Neural cell (in vitro differentiated cells): ENCODE data around the gene C12orf42. TPM values are rescaled to one million over a fixed set of nuclear protein-coding genes. Genes with fewer than 3 reads are reported as not detected.

Experiments used
- H2AFZ ChIP-seq: fragments of 200-600, 300-800 bp; sonication (generic), shearing (Covaris generic); 2 replicates; pipeline ENCODE4 v1.6.0; 2014; ENCODE audit warnings: low read depth, mild to moderate bottlenecking, antibody characterized with exemption, low read length, moderate library complexity
- H3F3A ChIP-seq: fragments of 200-600 bp; shearing (Covaris generic); 2 replicates; pipeline ENCODE4 v1.6.1; 2016; ENCODE audit warnings: mild to moderate bottlenecking, moderate library complexity, mixed read lengths, antibody characterized with exemption, low read length; ENCODE audit not compliant: insufficient read depth, poor library complexity, severe bottlenecking
- H3K27ac ChIP-seq: fragments of 200-600, 300-800 bp; sonication (generic), shearing (Covaris generic); 2 replicates; pipeline ENCODE4 v1.5.1; 2014; ENCODE audit warnings: mild to moderate bottlenecking, low read length, moderate library complexity
- H3K27me3 ChIP-seq: fragments of 300-800, 200-600 bp; sonication (generic), shearing (Covaris generic); 2 replicates; pipeline ENCODE4 v1.6.0; 2014; ENCODE audit warnings: mild to moderate bottlenecking, low read depth, low read length, moderate library complexity; ENCODE audit not compliant: insufficient read depth
- H3K36me3 ChIP-seq: fragments of 300-800, 200-600 bp; sonication (generic), shearing (Covaris generic); 2 replicates; pipeline ENCODE4 v1.5.1; 2014; ENCODE audit warnings: mild to moderate bottlenecking, antibody characterized with exemption, low read length, moderate library complexity; ENCODE audit not compliant: insufficient read depth
- H3K4me2 ChIP-seq: fragments of 300-800, 200-600 bp; sonication (generic), shearing (Covaris generic); 2 replicates; pipeline ENCODE4 v1.6.0; 2014; ENCODE audit warnings: mild to moderate bottlenecking, low read length
- H3K4me3 ChIP-seq: fragments of 300-800, 200-600 bp; sonication (generic), shearing (Covaris generic); 2 replicates; pipeline ENCODE4 v1.5.1; 2014; ENCODE audit warnings: mild to moderate bottlenecking, low read length, moderate library complexity
- H3K79me2 ChIP-seq: fragments of 200-600 bp; shearing (Covaris generic); replicated peaks from 2 replicates; pipeline ENCODE4 v1.6.0; 2014; ENCODE audit warnings: mild to moderate bottlenecking, low read length, moderate library complexity; ENCODE audit not compliant: insufficient read depth
- H3K9ac ChIP-seq: fragments of 300-800, 200-600 bp; sonication (generic), shearing (Covaris generic); 2 replicates; pipeline ENCODE4 v1.6.1; 2016; ENCODE audit warnings: mild to moderate bottlenecking, low read length, mixed read lengths
- H3K9me2 ChIP-seq: fragments of 200-600 bp; shearing (Covaris generic); 2 replicates; pipeline ENCODE4 v1.6.1; 2016; ENCODE audit warnings: mild to moderate bottlenecking, low read length, mixed read lengths; ENCODE audit not compliant: insufficient read depth
- H3K9me3 ChIP-seq: fragments of 200-600, 300-800 bp; sonication (generic), shearing (Covaris generic); 2 replicates; pipeline ENCODE4 v1.6.1; 2016; ENCODE audit warnings: mild to moderate bottlenecking, mixed run types, low read length, moderate library complexity, mixed read lengths
- H4K20me1 ChIP-seq: fragments of 200-600 bp; shearing (Covaris generic); 2 replicates; pipeline ENCODE4 v1.6.1; 2016; ENCODE audit warnings: mild to moderate bottlenecking, mixed run types; ENCODE audit not compliant: insufficient read depth
- EP300 ChIP-seq: fragments of 450-650 bp; conservative IDR thresholded peaks from 2 replicates; pipeline ENCODE4 v1.6.1; 2014; ENCODE audit warnings: antibody characterized with exemption, mild to moderate bottlenecking, moderate library complexity; ENCODE audit not compliant: poor library complexity, severe bottlenecking
- EZH2 ChIP-seq: fragments of 200-600, 300-800 bp; shearing (Covaris generic), sonication (generic); IDR thresholded peaks from 2 replicates; pipeline ENCODE4 v1.6.1; 2014; ENCODE audit warnings: antibody characterized with exemption, low read length, borderline replicate concordance, mild to moderate bottlenecking; ENCODE audit not compliant: insufficient read depth, poor library complexity, severe bottlenecking
- MXI1 ChIP-seq: fragments of 450-650 bp; conservative IDR thresholded peaks from 2 replicates; pipeline ENCODE4 v1.6.1; 2014; ENCODE audit warnings: antibody characterized with exemption, mild to moderate bottlenecking; ENCODE audit not compliant: poor library complexity, severe bottlenecking
- POLR2AphosphoS5 ChIP-seq: IDR thresholded peaks from 2 replicates; pipeline ENCODE4 v1.6.1; 2012
- RAD21 ChIP-seq: fragments of 450-650 bp; conservative IDR thresholded peaks from 2 replicates; pipeline ENCODE4 v1.6.1; 2014; ENCODE audit warnings: antibody characterized with exemption, mild to moderate bottlenecking, moderate library complexity
- SMC3 ChIP-seq: fragments of 450-650 bp; conservative IDR thresholded peaks from 2 replicates; pipeline ENCODE4 v1.6.1; 2014; ENCODE audit warnings: antibody characterized with exemption, mild to moderate bottlenecking, moderate library complexity; ENCODE audit not compliant: poor library complexity
- TAF1 ChIP-seq: IDR thresholded peaks from 2 replicates; pipeline ENCODE4 v1.6.1; 2012; ENCODE audit warnings: low read depth
- polyA plus RNA-seq: library from polyadenylated mRNA; depleted of rRNA; stranded (reverse); fragments of >200 nt; gene quantifications from 2 replicates; pipeline ENCODE4 v1.2.3, GENCODE V29; 2014
- TF ChIP-seq, protein P1 (sequence below): IDR thresholded peaks from 2 replicates; pipeline ENCODE4 v1.6.1; 2012; ENCODE audit warnings: borderline replicate concordance
- TF ChIP-seq, protein P2 (sequence below): fragments of 450-650 bp; IDR thresholded peaks from 2 replicates; pipeline ENCODE4 v1.5.1; 2014; ENCODE audit warnings: antibody characterized with exemption, mild to moderate bottlenecking, moderate library complexity; ENCODE audit not compliant: poor library complexity, severe bottlenecking

The C12orf42 gene
- polyA plus RNA-seq, 1 donor from 2014 or later, result 0.54 TPM

DNA sequence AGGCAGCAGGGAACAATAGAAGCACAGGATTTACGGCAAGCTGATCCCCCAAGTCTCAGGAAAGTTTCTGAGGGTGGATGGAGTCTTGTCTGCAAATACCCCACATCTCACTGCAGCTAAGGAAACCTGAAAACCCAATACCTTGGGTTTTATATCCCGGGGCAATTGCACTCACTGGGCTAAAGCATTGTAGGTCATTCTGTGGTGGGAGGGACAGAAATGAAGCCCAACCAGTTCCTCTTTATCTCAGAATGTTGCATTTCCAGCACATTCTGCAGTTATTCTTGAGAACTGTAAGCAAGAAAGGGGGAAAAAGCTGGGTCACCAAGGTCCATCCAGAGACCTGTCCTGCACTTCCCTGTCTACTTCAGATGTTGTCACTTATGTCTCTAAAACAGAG, 39.8 kb downstream of the C12orf42 start:
- Histone ChIP-seq H3K27ac (no peak overlapping the region), H2AFZ (no peak overlapping the region), H3F3A (no peaks in the 10 kb centered on the region), H4K20me1 (no peaks in the 10 kb centered on the region), H3K9ac (no peak overlapping the region), H3K9me2 (no peaks in the 10 kb centered on the region), H3K4me3 (no peak overlapping the region), H3K4me2 (no peak overlapping the region), H3K36me3 (no peaks in the 10 kb centered on the region), H3K9me3 (no peaks in the 10 kb centered on the region), H3K27me3 (no peaks in the 10 kb centered on the region), H3K79me2 (no peaks in the 10 kb centered on the region)
- no peak for TF ChIP-seq EP300
- TF ChIP-seq, protein P1, sequence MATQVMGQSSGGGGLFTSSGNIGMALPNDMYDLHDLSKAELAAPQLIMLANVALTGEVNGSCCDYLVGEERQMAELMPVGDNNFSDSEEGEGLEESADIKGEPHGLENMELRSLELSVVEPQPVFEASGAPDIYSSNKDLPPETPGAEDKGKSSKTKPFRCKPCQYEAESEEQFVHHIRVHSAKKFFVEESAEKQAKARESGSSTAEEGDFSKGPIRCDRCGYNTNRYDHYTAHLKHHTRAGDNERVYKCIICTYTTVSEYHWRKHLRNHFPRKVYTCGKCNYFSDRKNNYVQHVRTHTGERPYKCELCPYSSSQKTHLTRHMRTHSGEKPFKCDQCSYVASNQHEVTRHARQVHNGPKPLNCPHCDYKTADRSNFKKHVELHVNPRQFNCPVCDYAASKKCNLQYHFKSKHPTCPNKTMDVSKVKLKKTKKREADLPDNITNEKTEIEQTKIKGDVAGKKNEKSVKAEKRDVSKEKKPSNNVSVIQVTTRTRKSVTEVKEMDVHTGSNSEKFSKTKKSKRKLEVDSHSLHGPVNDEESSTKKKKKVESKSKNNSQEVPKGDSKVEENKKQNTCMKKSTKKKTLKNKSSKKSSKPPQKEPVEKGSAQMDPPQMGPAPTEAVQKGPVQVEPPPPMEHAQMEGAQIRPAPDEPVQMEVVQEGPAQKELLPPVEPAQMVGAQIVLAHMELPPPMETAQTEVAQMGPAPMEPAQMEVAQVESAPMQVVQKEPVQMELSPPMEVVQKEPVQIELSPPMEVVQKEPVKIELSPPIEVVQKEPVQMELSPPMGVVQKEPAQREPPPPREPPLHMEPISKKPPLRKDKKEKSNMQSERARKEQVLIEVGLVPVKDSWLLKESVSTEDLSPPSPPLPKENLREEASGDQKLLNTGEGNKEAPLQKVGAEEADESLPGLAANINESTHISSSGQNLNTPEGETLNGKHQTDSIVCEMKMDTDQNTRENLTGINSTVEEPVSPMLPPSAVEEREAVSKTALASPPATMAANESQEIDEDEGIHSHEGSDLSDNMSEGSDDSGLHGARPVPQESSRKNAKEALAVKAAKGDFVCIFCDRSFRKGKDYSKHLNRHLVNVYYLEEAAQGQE, result no peak
- TF ChIP-seq, protein P2, sequence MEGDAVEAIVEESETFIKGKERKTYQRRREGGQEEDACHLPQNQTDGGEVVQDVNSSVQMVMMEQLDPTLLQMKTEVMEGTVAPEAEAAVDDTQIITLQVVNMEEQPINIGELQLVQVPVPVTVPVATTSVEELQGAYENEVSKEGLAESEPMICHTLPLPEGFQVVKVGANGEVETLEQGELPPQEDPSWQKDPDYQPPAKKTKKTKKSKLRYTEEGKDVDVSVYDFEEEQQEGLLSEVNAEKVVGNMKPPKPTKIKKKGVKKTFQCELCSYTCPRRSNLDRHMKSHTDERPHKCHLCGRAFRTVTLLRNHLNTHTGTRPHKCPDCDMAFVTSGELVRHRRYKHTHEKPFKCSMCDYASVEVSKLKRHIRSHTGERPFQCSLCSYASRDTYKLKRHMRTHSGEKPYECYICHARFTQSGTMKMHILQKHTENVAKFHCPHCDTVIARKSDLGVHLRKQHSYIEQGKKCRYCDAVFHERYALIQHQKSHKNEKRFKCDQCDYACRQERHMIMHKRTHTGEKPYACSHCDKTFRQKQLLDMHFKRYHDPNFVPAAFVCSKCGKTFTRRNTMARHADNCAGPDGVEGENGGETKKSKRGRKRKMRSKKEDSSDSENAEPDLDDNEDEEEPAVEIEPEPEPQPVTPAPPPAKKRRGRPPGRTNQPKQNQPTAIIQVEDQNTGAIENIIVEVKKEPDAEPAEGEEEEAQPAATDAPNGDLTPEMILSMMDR, result no peak
- no peak for TF ChIP-seq EZH2
- TF ChIP-seq RAD21, result no peak
- no peak for TF ChIP-seq MXI1
- TF ChIP-seq TAF1, result no peak
- TF ChIP-seq SMC3, result no peak
- no peak for TF ChIP-seq POLR2AphosphoS5

DNA sequence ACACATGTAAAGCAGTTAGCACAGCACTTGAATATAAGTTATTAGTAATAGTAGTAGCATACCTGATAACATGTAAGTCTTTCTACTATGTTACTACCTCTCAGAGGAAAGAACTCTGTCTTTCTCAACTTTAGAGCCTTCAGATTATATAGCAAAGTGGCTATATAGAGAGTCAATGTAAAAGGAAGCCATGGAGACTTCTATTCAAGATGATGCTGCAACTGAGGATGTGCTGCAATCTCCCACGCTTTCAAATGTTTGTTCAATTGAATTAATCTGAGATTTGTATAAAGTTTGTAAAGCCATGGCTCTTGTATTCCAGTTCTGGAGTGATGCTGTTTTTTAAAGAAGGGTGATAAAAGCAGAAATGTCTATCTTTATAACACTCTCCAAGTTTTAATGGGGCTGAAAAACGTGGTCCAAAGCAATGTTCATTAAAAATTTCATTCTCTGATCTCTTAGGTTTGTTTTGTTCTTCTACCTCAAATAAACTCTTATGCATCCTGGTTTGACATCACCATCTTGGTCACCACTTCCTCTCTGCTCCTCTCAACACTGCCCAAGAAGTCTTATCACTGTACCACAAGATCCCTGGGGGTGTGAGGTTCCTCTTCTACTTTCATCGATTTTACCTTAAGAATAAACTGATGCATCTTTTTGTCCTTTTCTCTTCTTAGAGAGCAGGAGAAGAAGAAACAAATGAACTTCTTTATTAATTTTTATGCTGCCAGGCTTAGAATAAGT, 40.6 kb downstream of the C12orf42 start:
- H3K36me3 ChIP-seq, result no peaks in the 10 kb centered on the region
- H3K27ac ChIP-seq, result no peak overlapping the region
- no peak overlapping the region for H3K4me2 ChIP-seq
- H3K9me3 ChIP-seq, result no peaks in the 10 kb centered on the region
- no peak overlapping the region for H3K4me3 ChIP-seq
- H3K9me2 ChIP-seq, result no peaks in the 10 kb centered on the region
- no peaks in the 10 kb centered on the region for H4K20me1 ChIP-seq
- H3F3A ChIP-seq, result no peaks in the 10 kb centered on the region
- no peaks in the 10 kb centered on the region for H3K79me2 ChIP-seq
- no peak overlapping the region for H2AFZ ChIP-seq
- TF ChIP-seq, protein P1, result no peak
- TF ChIP-seq EZH2, result no peak
- no peak for TF ChIP-seq EP300
- no peak for TF ChIP-seq POLR2AphosphoS5
- TF ChIP-seq, protein P2, result no peak
- TF ChIP-seq RAD21, result no peak
- no peak for TF ChIP-seq TAF1
- no peak for TF ChIP-seq MXI1
- no peak for TF ChIP-seq SMC3
- H3K27me3 ChIP-seq, result no peaks in the 10 kb centered on the region
- no peak overlapping the region for H3K9ac ChIP-seq
